ENCODE data around the gene PLOD1. TPM values are rescaled to one million over a fixed set of nuclear protein-coding genes. Genes with fewer than 3 reads are reported as not detected.

Gene PLOD1
- polyA plus RNA-seq, 2 of the 4 experiments (the other 2 are of a cell fraction), result 53.8 to 83.9 TPM

- WGBS (ENCODE audit: missing lambda C conversion rate), result under 1% methylated on average over 24 of the region's 24 CpGs
- Histone ChIP-seq H3K4me3 (peak overlapping the region; percentile 60), H3K4me2 (peak overlapping the region; percentile 92), H3K9me3 (no peaks in the 10 kb centered on the region), H3K4me1 (peaks cover 4% of the 10 kb centered on the region; the same call in 1 of the 3 replicates), H3K27ac (peak overlapping the region; percentile 96 to 99)
- ChIA-PET CTCF (interaction anchor here (0.7 to 4.7 kb wide), 9 partner anchors 33 to 189 kb away, joined by 3 to 19 read pairs (median 3); partner anchors contain the start of gene MFN2), POLR2A (interaction anchor here (0.5 to 3.9 kb wide), 34 partner anchors 8 to 871 kb away, joined by 3 to 80 read pairs (median 5); partner anchors contain the start of genes CLCN6, FBXO6, KIAA2013 and MFN2)
- peak; percentile 77 to 86 for ATAC-seq
- DNase-seq (ENCODE audit: low read depth in 1 of 2, low spot score in 1 of 2), result peak; percentile 56 to 94
- FAIRE-seq, result no peak
- TF ChIP-seq ATOH8 (CRISPR knock-in tag; IDR thresholded peaks at IDR 0.05; ENCODE audit: low read depth), result peak; percentile 87
- no peak for TF ChIP-seq HDAC2 (IDR thresholded peaks at IDR 0.05)
- no peak for TF ChIP-seq CTCF (IDR thresholded peaks at IDR 0.05)
- no peak for TF ChIP-seq SREBF2 (IDR thresholded peaks at IDR 0.05)
- TF ChIP-seq ZNF302 (CRISPR knock-in tag; IDR thresholded peaks at IDR 0.05), result peak; percentile 15; the same call in 1 of the 2 replicates
- peak; percentile 81; the same call in 1 of the 2 replicates for TF ChIP-seq MAZ (IDR thresholded peaks at IDR 0.05; ENCODE audit: borderline replicate concordance, low read depth, low read length)
- TF ChIP-seq E2F6 (IDR thresholded peaks at IDR 0.05; ENCODE audit: borderline replicate concordance, low read depth), result peak; percentile 58
- peak; percentile 99 for TF ChIP-seq POLR2A (IDR thresholded peaks at IDR 0.05; ENCODE audit: low read length)
- no peak for TF ChIP-seq ELK1 (IDR thresholded peaks at IDR 0.05; ENCODE audit: low read depth, low read length)
- no peak for TF ChIP-seq KDM5A (IDR thresholded peaks at IDR 0.05)
- TF ChIP-seq CHD4 (IDR thresholded peaks at IDR 0.05; ENCODE audit: borderline replicate concordance), result no peak
- TF ChIP-seq CBX2 (IDR thresholded peaks at IDR 0.05; ENCODE audit: borderline replicate concordance, low read depth), result 0 out of 2 replicates have a peak, but pooled peaks have one; percentile 57
- TF ChIP-seq HMGXB4 (CRISPR knock-in tag; IDR thresholded peaks at IDR 0.05; ENCODE audit: borderline replicate concordance), result peak; percentile 95
- TF ChIP-seq EHF (CRISPR knock-in tag; IDR thresholded peaks at IDR 0.05), result peak; percentile 79
- peak; percentile 99 for TF ChIP-seq TFCP2L1 (CRISPR knock-in tag; IDR thresholded peaks at IDR 0.05)
- no peak for TF ChIP-seq SMC3 (IDR thresholded peaks at IDR 0.05)
- peak; percentile 47 for TF ChIP-seq CHD2 (IDR thresholded peaks at IDR 0.05; ENCODE audit: low read length, partially characterized antibody)
- TF ChIP-seq MAX (IDR thresholded peaks at IDR 0.05), result peak; percentile 43; the same call in 1 of the 2 replicates
- no peak for TF ChIP-seq ZFP36 (IDR thresholded peaks at IDR 0.05; ENCODE audit: borderline replicate concordance, partially characterized antibody)
- no peak for TF ChIP-seq NPAS2 (CRISPR knock-in tag; IDR thresholded peaks at IDR 0.05; ENCODE audit: borderline replicate concordance)
- TF ChIP-seq POLR2AphosphoS2 (conservative IDR thresholded peaks at IDR 0.05; ENCODE audit: low read length), result peak; percentile 71; the same call in 1 of the 2 replicates
- TF ChIP-seq BCL3 (IDR thresholded peaks at IDR 0.05), result peak; percentile 100
- peak; percentile 75; the same call in 1 of the 2 replicates for TF ChIP-seq FOXS1 (CRISPR knock-in tag; IDR thresholded peaks at IDR 0.05)
- no peak for TF ChIP-seq JUNB (IDR thresholded peaks at IDR 0.05)
- TF ChIP-seq MAFK (IDR thresholded peaks at IDR 0.05; ENCODE audit: partially characterized antibody), result no peak
- TF ChIP-seq PHF8 (IDR thresholded peaks at IDR 0.05; ENCODE audit: borderline replicate concordance, low read depth), result 0 out of 2 replicates have a peak, but pooled peaks have one; percentile 21
- no peak; a peak in 1 of 5 replicates for TF ChIP-seq RAD21 (conservative IDR thresholded peaks at IDR 0.05 in 1 of 2, IDR thresholded peaks at IDR 0.05 in 1 of 2)
- TF ChIP-seq CEBPB (IDR thresholded peaks at IDR 0.05), result peak in 1 of 2 experiments; percentile 57; a peak in 2 of 4 replicates
- no peak for TF ChIP-seq HOXB13 (CRISPR knock-in tag; IDR thresholded peaks at IDR 0.05; ENCODE audit: low read depth)
- TF ChIP-seq FOSL2 (IDR thresholded peaks at IDR 0.05), result no peak
- TF ChIP-seq FOSL2 (CRISPR knock-in tag; IDR thresholded peaks at IDR 0.05), result peak; percentile 65
- TF ChIP-seq GATA3 (IDR thresholded peaks at IDR 0.05; ENCODE audit: borderline replicate concordance), result peak; percentile 80; the same call in 1 of the 2 replicates
Observed at GRCh38 chr1:11908095-11908675, 26.3 kb upstream of the PLOD1 start.

All from A549 (cell line).